Activated CD4-positive, alpha-beta memory T cell treated with anti-CD3 and anti-CD28 coated beads, Interleukin-2, amount 10 ng/mL, durations not matched to agents 7 days and 5 days (primary cell): ENCODE results near the gene NDUFB3. TPM values are rescaled to one million over a fixed set of nuclear protein-coding genes. Genes with fewer than 3 reads are reported as not detected.
A peak's percentile ranks its signal among the peaks of the same experiment; 100 is the strongest.

Experiments
- CTCF ChIA-PET: fragments of 350-600 bp; sonication (Branson Sonifier 250); formaldehyde crosslinking; loops from one replicate; lab custom pipeline; 2021; ENCODE audit warnings: antibody characterized with exemption, inconsistent platforms; lab: Charles Lee
- POLR2A ChIA-PET: fragments of 350-600 bp; sonication (Branson Sonifier 250); formaldehyde crosslinking; loops from one replicate; lab custom pipeline; 2021; ENCODE audit warnings: antibody characterized with exemption; lab: Charles Lee
- DNase-seq: peaks from one replicate; pipeline ENCODE4 v3.0.0-alpha.2; 2020
- H3K27ac Mint-ChIP-seq: one replicate; pipeline ENCODE4 v1.8.0; 2021; ENCODE audit warnings: mild to moderate bottlenecking, mixed read lengths
- H3K27me3 Mint-ChIP-seq: one replicate; pipeline ENCODE4 v1.8.0; 2021; ENCODE audit warnings: mixed read lengths
- H3K36me3 Mint-ChIP-seq: one replicate; pipeline ENCODE4 v1.8.0; 2021; ENCODE audit warnings: low read depth, mixed read lengths
- H3K4me1 Mint-ChIP-seq: one replicate; pipeline ENCODE4 v1.8.0; 2021; ENCODE audit warnings: mixed read lengths
- H3K4me3 Mint-ChIP-seq: one replicate; pipeline ENCODE4 v1.8.0; 2021; ENCODE audit warnings: mild to moderate bottlenecking, mixed read lengths
- H3K9me3 Mint-ChIP-seq: one replicate; pipeline ENCODE4 v1.8.0; 2021; ENCODE audit warnings: mixed read lengths
- total RNA-seq, 2 experiments: library from RNA; stranded (reverse); gene quantifications; one replicate each; pipeline ENCODE4 v1.2.3, GENCODE V29; 2021

The NDUFB3 gene
- total RNA-seq, 2 experiments from 2014 or later, result 133 to 135 TPM

DNA sequence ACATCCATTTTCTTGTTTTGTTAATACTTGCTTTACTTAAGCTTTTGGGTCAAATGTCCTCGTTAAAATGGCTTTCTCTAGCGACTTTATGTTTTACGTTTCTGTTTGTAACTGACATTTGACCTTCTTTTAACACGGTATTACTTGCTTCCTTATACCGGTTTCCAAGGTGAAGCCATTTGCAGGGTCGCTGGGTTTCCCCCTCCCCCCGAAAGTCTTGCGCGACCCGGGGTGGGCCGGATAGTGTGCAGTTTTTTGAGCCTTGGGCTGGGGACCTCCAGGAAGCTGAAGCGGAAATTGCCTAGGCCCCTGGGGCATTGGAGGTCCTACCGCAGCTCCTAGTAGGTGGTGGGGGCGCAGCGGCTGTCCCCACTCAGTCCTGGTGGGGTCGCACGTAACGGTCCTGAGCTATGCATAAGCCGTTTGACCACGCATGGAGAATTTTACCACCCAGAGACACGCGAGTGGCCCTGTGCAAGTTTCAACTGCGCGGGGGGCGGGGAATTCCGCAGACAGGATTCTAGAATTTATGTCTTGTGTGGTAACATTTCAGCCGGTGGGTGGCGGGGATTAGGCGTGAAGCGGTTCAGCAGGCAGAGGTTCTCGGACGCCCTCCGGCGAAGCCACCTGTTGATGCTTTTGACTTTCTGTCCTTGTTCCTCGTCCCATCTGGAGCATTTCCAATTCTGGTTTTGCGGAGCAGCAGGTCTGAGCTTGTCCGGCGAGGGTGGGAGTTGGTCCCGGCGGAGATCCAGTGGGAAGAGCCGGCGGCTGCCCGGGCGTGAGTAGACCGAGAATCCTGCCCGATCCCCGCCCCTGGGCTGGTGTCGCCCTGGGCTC lies 46.5 kb downstream of the NDUFB3 start:
- peak overlapping the region; percentile 98 for H3K27ac Mint-ChIP-seq
- H3K36me3 Mint-ChIP-seq, result peaks cover 62% of the 10 kb centered on the region
- H3K27me3 Mint-ChIP-seq, result no peaks in the 10 kb centered on the region
- peak; percentile 90 for DNase-seq
- CTCF ChIA-PET, result interaction anchor here (0.8 to 6.3 kb wide), 21 partner anchors 9 to 269 kb away, joined by 3 to 75 read pairs (median 5); partner anchors contain the start of genes CASP10, CLK1, HYCC2 and NDUFB3
- peak overlapping the region; percentile 96 for H3K4me3 Mint-ChIP-seq
- H3K4me1 Mint-ChIP-seq, result peaks cover 50% of the 10 kb centered on the region
- POLR2A ChIA-PET, result interaction anchor here (1.0 to 7.8 kb wide), 27 partner anchors 12 to 662 kb away, joined by 3 to 105 read pairs (median 7); partner anchors contain the start of genes ALS2, BZW1, CASP10 and CASP8
- peaks cover 2% of the 10 kb centered on the region for H3K9me3 Mint-ChIP-seq

DNA sequence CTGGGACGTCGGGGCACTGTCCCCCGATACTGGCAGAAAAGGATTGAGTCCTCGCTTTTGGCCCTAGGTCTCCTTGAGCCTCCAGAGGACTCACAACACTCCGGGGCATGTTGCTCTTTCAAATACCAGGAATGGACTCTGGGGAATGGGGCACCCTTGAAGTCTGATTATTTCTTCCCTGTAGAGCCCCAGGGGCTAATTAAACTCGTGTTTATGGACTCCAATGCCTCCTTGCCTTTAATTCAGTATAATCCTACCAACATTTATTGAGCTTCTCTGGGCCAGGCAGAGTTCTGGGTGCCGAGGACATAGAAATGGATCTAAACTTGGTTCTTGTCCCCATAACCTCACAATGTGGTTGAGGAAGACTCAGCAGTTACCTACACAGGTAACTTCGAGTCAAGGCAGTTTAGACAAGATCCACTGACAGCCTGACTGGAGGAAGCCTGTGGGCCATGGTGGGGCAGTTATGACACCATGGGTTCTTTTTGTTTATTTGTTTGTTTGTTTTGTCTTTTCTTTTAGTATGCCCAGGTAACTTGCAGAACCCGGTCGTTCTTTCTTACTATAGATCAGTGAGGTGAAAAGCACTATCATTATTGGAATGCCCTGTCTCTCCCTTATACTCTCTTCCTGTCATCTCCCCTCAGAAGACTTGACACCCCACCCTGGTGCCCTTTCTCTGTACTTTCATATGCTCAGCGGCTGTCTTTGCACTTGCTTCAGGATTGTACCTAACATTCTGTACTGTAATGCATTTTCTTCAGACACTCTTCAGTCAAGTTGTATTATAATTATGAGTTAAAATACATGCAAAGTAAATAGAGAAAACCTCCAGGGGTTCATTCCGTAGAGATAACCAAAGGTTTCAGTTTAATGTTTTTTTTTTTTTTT lies 47.4 kb downstream of the NDUFB3 start:
- no peaks in the 10 kb centered on the region for H3K27me3 Mint-ChIP-seq
- POLR2A ChIA-PET, result interaction anchor here (1.0 to 7.8 kb wide), 19 partner anchors 13 to 332 kb away, joined by 3 to 105 read pairs (median 29); partner anchors contain the start of genes CASP10, CASP8, CLK1 and HYCC2
- CTCF ChIA-PET, result interaction anchor here (0.9 to 6.3 kb wide), 9 partner anchors 11 to 255 kb away, joined by 3 to 75 read pairs (median 8); partner anchors contain the start of genes CLK1, HYCC2 and NDUFB3
- peaks cover 54% of the 10 kb centered on the region for H3K4me1 Mint-ChIP-seq
- peak; percentile 38 for DNase-seq
- H3K9me3 Mint-ChIP-seq, result peaks cover 2% of the 10 kb centered on the region
- peak overlapping the region; percentile 98 for H3K27ac Mint-ChIP-seq
- peaks cover 71% of the 10 kb centered on the region for H3K36me3 Mint-ChIP-seq
- peak overlapping the region; percentile 96 for H3K4me3 Mint-ChIP-seq

DNA sequence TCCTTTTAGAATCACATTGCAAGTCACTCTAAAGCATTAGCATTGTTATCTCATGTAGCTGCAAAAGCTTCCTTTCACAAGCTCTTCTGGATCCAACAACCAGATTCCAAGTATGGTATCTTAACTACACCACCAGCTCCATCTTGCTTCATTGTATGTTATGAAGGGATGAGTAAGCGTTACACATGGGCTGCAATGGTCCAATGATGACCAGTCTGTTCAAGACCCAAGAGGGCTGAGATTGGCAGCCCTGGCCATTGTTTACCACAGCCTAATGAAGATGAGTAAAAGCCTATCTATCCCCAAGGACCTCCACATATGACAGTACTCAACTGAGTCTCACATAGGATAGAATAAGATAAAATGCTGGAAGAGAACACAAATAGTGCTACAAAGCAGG lies 50.5 kb downstream of the NDUFB3 start:
- no peak for DNase-seq
- POLR2A ChIA-PET, result interaction anchor here (0.7 to 3.7 kb wide), 8 partner anchors 34 to 1145 kb away, joined by 3 to 29 read pairs (median 4); partner anchors contain the start of genes NIF3L1, PPIL3, STRADB and TRAK2
- peak overlapping the region; percentile 96 for H3K4me3 Mint-ChIP-seq
- H3K9me3 Mint-ChIP-seq, result no peaks in the 10 kb centered on the region
- H3K27ac Mint-ChIP-seq, result peak overlapping the region; percentile 90
- H3K4me1 Mint-ChIP-seq, result peaks cover 62% of the 10 kb centered on the region
- no peaks in the 10 kb centered on the region for H3K27me3 Mint-ChIP-seq
- peaks cover 76% of the 10 kb centered on the region for H3K36me3 Mint-ChIP-seq
- CTCF ChIA-PET, result interaction anchor here (0.5 to 2.6 kb wide), 11 partner anchors 9 to 1171 kb away, joined by 3 to 21 read pairs (median 3); partner anchors contain the start of genes CASP10, NIF3L1 and PPIL3

DNA sequence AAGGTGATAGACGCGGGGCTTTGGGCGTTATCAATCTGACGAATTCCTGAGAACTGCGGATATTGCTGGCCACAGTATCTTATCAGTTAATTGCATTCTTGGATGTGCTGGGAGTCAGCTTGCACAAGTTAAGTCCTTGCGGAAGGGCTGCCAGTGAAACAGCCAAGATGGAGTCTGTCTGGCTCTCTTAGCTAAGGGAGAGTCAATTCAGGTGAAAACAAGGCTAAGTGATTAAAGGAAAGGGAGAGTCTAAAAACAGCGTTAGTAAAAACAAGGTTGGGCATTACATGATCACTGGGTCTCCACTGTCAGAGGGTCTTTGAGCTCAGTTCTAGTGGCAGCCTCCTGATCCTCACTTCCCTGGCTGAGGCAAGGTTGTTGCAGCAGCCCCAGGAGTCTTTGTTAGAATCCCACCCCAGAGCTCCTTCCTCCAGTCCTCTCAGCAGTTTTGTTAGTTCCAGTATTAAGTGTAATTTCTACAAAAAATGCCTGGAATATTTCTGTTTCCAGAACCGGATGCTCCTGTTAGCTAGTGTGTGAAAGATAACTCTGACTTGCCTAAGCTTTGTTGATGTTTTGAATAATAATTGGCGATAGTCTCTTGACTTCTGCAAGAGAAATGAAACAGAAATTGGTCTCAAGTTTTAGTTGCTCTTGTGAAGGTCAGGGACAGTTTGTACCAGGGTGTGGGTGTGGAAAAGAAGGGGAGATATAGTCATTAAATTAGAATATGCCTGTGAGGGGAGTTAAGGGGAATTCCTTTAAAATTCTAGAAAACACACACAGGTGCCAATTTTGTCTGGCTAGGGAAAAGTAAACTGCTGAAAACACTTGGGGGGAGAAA lies 54.7 kb downstream of the NDUFB3 start:
- no peaks in the 10 kb centered on the region for H3K9me3 Mint-ChIP-seq
- H3K27me3 Mint-ChIP-seq, result no peaks in the 10 kb centered on the region
- H3K4me1 Mint-ChIP-seq, result peaks cover 89% of the 10 kb centered on the region
- no peak for DNase-seq
- peak overlapping the region; percentile 96 for H3K4me3 Mint-ChIP-seq
- H3K36me3 Mint-ChIP-seq, result peaks cover 77% of the 10 kb centered on the region
- ChIA-PET POLR2A (interaction anchor here (0.6 to 1.7 kb wide), 8 partner anchors 9 to 163 kb away, joined by 3 to 11 read pairs (median 4); partner anchors contain the start of genes CASP10 and ORC2), CTCF (interaction anchor here (0.7 to 1.2 kb wide), 6 partner anchors 51 to 262 kb away, joined by 3 to 6 read pairs (median 4); partner anchors contain the start of gene CLK1)
- peak overlapping the region; percentile 90 for H3K27ac Mint-ChIP-seq

DNA sequence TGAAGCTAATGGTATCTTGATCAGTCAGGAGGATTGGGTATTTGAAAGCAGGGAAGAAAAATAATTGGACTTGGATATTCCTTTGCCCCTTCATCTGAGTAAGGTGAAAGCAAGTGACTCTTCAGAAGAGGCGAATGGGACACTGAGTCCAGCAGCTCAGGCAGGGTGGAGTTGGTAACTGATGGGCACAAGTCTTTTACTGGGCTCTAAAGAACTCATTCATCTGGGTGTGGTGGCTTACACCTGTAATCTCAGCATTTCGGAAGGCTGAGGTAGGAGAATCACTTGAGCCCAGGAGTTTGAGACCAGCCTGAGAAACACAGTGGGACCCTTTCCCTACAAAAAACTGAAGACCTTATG lies 55.3 kb downstream of the NDUFB3 start:
- Mint-ChIP-seq H3K27me3 (no peaks in the 10 kb centered on the region), H3K27ac (peak overlapping the region; percentile 90), H3K4me3 (peak overlapping the region; percentile 96), H3K9me3 (no peaks in the 10 kb centered on the region), H3K4me1 (peaks cover 89% of the 10 kb centered on the region), H3K36me3 (peaks cover 77% of the 10 kb centered on the region)
- ChIA-PET POLR2A (interaction anchor here (0.8 to 1.7 kb wide), 7 partner anchors 8 to 164 kb away, joined by 3 to 11 read pairs (median 4); partner anchors contain the start of genes CASP10 and ORC2), CTCF (interaction anchor here (0.7 to 1.2 kb wide), 4 partner anchors 51 to 225 kb away, joined by 3 to 6 read pairs (median 4); no protein-coding TSS in a partner anchor)
- no peak for DNase-seq

DNA sequence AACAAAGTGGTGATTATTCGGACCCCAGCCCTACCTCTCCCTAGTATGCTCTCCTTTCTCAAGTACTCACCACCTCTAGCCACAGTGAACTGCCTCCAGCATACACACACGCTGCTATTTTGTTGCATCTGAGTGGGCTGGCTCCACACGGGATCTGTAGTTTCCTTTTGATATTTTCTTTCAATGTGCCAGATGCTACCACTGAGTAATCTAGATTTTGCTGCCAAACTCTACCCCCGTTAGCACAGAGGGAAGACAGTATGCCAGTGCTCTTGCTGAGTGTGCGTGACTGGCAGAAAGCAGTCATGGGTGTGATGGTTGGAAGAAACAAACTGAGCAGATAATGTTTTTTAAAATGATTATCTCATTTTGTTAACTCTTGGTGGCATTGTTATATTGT lies 55.8 kb downstream of the NDUFB3 start:
- H3K4me1 Mint-ChIP-seq, result peaks cover 89% of the 10 kb centered on the region
- POLR2A ChIA-PET, result interaction anchor here (0.6 to 1.3 kb wide), 5 partner anchors 8 to 164 kb away, joined by 3 to 7 read pairs (median 4); partner anchors contain the start of gene ORC2

DNA sequence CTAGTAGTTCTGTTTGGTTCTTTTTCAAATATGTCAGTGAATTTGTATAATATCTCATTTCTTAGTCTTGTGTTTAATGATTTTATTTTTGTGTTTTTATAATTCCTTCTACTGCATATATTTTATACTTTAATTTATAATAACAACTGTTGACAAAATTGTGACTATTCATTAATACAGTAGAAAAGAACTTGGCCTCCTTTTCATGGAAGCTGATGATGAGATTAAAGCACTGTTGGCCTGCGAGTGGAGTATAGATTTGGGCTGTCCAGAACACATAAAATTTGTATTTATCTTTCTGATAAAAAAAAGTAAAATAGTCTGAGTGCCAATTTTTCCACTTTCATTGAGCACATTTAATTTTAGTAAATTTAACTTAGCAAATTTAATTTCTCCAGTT lies 56.2 kb downstream of the NDUFB3 start:
- H3K27ac Mint-ChIP-seq, result peak overlapping the region; percentile 90
- ChIA-PET POLR2A (interaction anchor here (0.6 to 4.8 kb wide), 7 partner anchors 9 to 264 kb away, joined by 3 to 32 read pairs (median 4); partner anchors contain the start of genes CASP8, CLK1, NIF3L1 and ORC2), CTCF (interaction anchor here (1.1 to 5.6 kb wide), 4 partner anchors 12 to 415 kb away, joined by 3 to 75 read pairs (median 4); partner anchors contain the start of genes CFLAR and HYCC2)
- H3K4me1 Mint-ChIP-seq, result peaks cover 89% of the 10 kb centered on the region
- H3K36me3 Mint-ChIP-seq, result peaks cover 77% of the 10 kb centered on the region
- H3K4me3 Mint-ChIP-seq, result peak overlapping the region; percentile 96
- H3K9me3 Mint-ChIP-seq, result no peaks in the 10 kb centered on the region
- no peak for DNase-seq
- no peaks in the 10 kb centered on the region for H3K27me3 Mint-ChIP-seq

More for the DNA sequence above, 55.8 kb downstream of the NDUFB3 start:
- Mint-ChIP-seq H3K4me3 (peak overlapping the region; percentile 96), H3K27ac (peak overlapping the region; percentile 90), H3K36me3 (peaks cover 77% of the 10 kb centered on the region), H3K27me3 (no peaks in the 10 kb centered on the region), H3K9me3 (no peaks in the 10 kb centered on the region)
- peak; percentile 62 for DNase-seq
- CTCF ChIA-PET, result interaction anchor here (1.0 to 1.5 kb wide), 5 partner anchors 50 to 414 kb away, joined by 3 to 6 read pairs (median 4); partner anchors contain the start of gene HYCC2

DNA sequence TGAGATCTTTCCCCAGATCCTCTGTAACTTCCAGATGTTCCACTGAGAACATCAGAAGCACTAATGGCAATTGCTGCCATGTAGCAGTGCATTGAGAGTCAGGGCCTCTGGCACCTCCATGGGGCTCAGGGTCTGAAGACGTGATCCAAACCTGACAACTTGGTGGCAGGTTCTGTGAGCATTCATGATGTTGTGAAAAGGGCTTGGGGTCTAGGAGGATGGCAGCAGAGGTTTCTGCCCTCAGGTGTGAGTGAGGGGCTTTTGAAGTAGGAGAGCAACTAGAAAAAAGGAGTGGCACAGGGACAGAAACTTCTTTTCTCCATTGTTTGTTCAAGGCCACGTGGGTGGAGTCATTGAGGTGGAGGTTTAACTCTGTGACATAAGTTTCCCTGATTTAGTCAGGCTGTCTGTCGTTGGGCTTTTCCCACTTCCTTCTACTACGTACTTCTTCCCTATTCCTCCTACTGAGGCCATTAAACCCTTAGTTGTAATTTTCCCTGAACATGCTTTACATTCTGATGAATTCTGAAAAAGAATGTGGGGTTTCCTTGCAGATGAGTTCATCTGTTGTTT lies 57.2 kb downstream of the NDUFB3 start:
- no peaks in the 10 kb centered on the region for H3K27me3 Mint-ChIP-seq
- H3K4me3 Mint-ChIP-seq, result peak overlapping the region; percentile 83
- DNase-seq, result peak; percentile 47
- peaks cover 86% of the 10 kb centered on the region for H3K4me1 Mint-ChIP-seq
- CTCF ChIA-PET, result interaction anchor here (1.1 to 5.6 kb wide), 6 partner anchors 8 to 416 kb away, joined by 3 to 75 read pairs (median 4); partner anchors contain the start of genes CFLAR and HYCC2
- H3K9me3 Mint-ChIP-seq, result no peaks in the 10 kb centered on the region
- peak overlapping the region; percentile 90 for H3K27ac Mint-ChIP-seq
- peaks cover 77% of the 10 kb centered on the region for H3K36me3 Mint-ChIP-seq
- POLR2A ChIA-PET, result interaction anchor here (0.8 to 4.8 kb wide), 13 partner anchors 8 to 265 kb away, joined by 3 to 32 read pairs (median 4); partner anchors contain the start of genes CASP10, CASP8, CLK1 and HYCC2

DNA sequence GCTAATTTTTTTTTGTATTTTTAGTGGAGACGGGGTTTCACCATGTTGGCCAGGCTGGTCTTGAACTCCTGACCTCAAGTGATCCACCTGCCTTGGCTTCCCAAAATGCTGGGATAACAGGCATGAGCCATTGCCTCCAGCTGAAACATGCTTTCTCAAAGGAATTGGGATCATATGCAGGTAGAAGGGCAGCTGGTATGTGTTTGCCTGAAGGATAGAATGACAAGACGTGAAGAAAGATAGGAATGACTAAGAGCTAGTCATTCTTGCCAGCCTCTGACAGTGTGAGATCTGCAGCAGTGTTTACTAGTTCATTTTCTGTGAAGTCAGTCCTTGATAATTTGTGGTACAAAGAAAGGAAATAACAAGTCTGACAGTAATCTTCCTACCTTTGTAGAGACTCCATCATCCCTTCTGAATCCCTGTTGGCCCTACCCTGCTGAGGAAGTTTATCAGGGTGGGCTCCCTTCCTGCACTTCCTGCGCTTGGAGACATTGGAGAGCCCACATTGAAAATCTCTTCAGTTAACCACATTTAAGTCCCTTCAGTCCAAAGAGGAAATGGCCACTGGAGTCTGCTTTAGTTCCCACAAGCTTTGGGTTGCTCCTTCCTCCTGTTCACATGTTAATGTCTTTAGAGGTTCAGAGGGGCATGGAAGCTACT lies 58.9 kb downstream of the NDUFB3 start:
- no peaks in the 10 kb centered on the region for H3K9me3 Mint-ChIP-seq
- H3K27ac Mint-ChIP-seq, result peak overlapping the region; percentile 90
- peaks cover 79% of the 10 kb centered on the region for H3K4me1 Mint-ChIP-seq
- POLR2A ChIA-PET, result interaction anchor here (0.5 to 4.8 kb wide), 13 partner anchors 13 to 604 kb away, joined by 3 to 32 read pairs (median 5); partner anchors contain the start of genes CASP8, CLK1, HYCC2 and NDUFB3
- peaks cover 74% of the 10 kb centered on the region for H3K36me3 Mint-ChIP-seq
- no peaks in the 10 kb centered on the region for H3K27me3 Mint-ChIP-seq
- peak; percentile 50 for DNase-seq
- peak overlapping the region; percentile 83 for H3K4me3 Mint-ChIP-seq
- CTCF ChIA-PET, result interaction anchor here (0.7 to 5.6 kb wide), 11 partner anchors 10 to 229 kb away, joined by 3 to 75 read pairs (median 5); partner anchors contain the start of genes CFLAR and ORC2

DNA sequence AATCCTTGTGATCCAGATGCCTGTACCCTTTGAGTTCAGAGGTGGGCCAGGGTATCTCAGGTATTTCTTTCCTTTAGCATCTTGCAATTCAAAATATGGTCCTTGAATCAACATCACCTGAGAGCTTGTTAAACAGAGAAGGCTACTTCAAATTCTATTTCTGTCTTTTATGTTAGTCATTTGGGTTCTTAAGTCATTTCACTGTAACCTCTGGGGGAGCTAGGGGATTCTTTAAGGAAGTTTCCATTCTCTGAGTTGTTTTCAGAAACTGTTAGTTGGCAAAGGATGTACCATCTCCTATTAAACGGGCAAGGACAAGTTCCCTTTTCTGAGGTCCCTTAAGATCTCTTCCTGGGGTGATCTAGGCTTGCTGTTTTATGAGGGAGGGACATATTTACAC lies 60.7 kb downstream of the NDUFB3 start:
- no peaks in the 10 kb centered on the region for H3K9me3 Mint-ChIP-seq
- DNase-seq, result no peak
- H3K4me1 Mint-ChIP-seq, result peaks cover 75% of the 10 kb centered on the region
- CTCF ChIA-PET, result interaction anchor here (1.1 to 5.6 kb wide), 6 partner anchors 11 to 100 kb away, joined by 3 to 75 read pairs (median 12); partner anchors contain the start of gene CFLAR
- H3K27ac Mint-ChIP-seq, result peak overlapping the region; percentile 90
- H3K36me3 Mint-ChIP-seq, result peaks cover 80% of the 10 kb centered on the region
- no peaks in the 10 kb centered on the region for H3K27me3 Mint-ChIP-seq
- peak overlapping the region; percentile 83 for H3K4me3 Mint-ChIP-seq
- POLR2A ChIA-PET, result interaction anchor here (0.8 to 4.8 kb wide), 7 partner anchors 9 to 268 kb away, joined by 3 to 32 read pairs (median 4); partner anchors contain the start of genes CASP8, CLK1, HYCC2 and NDUFB3
